Epithelial cell of umbilical artery (primary cell): ENCODE data around the gene MCCD1. TPM values are rescaled to one million over a fixed set of nuclear protein-coding genes. Genes with fewer than 3 reads are reported as not detected.

Experiments
- total RNA-seq: library from RNA; depleted of rRNA; stranded (reverse); fragments of >200 nt; gene quantifications from 2 replicates; pipeline ENCODE4 v1.2.3, GENCODE V29; 2014

The MCCD1 gene
- not detected in 2 replicates for total RNA-seq

DNA sequence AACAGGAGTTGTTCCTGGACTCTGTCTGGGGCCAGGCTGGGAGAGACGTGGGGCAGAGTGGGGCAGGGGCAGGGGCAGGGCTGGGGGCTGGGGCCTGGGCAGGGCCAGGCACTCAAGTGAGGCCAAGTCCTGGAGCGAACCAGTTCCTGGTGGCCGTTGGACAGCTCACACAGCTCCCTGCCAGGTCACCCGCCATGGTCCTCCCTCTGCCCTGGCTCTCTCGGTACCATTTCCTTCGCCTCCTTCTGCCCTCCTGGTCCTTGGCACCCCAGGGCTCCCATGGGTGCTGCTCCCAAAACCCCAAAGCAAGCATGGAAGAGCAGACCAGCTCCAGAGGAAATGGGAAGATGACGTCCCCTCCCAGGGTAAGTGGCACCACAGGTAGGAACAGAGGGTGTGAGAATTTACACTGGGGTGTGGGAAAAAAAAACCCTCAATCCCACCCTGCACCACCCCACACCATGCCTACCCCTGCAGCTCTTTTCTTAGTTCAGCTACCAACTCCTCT lies at the start of gene MCCD1:
Gene MCCD1, plus strand, starts transcription at position 142 of the 508 bp plus-strand sequence. Its CDS starts 53 bp downstream, at position 195.

GRCh38 chr6:31497531-31498476 lies 31.0 kb upstream of the MCCD1 start, which contains the start of gene MICB:
TSS of gene MICB (plus strand) at chr6:31498145. CDS start at chr6:31498194, 49 bp downstream.

GRCh38 chr6:31541658-31542521 lies 13.1 kb downstream of the MCCD1 start, which contains the start of gene DDX39B:
TSS of gene DDX39B (minus strand) at chr6:31542003. CDS start at chr6:31540532, 1,471 bp downstream.

DNA sequence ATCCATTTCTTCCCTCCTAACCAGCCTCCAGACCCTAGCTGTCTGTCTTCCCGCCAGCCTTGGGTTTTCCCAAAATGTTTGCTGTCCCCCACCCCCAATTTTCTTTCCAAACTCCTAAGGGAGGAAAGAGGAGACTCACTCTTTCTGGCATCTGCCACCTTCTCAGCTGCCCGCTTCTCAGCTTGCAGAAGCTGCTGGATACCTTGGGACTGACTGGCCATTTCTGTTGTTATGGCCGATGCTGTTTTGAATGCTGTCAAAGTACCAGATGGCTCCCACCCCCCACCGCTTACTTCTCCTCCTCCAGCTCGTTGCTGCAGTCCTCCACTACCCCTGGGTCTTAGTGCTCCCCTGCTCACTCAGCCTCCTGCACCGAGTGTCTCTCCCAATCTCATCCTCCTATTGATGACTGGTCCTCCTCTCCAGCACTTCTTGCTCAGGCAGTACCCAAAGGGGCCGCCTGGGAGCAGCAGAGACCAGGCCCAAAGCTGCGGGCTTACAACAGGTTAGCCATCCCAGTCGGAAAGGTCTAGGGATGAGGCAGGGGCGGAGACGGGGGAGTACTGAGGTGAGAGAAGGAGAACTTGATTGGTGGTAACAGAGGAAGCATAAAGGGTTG lies 17.7 kb downstream of the MCCD1 start, which contains the start of gene ATP6V1G2:
Gene ATP6V1G2, minus strand, starts transcription at position 270 of the 619 bp plus-strand sequence. Its CDS starts 49 bp downstream, at position 221.

GRCh38 chr6:31546958-31547726 lies 18.4 kb downstream of the MCCD1 start, which contains the start of gene NFKBIL1:
TSS of gene NFKBIL1 (plus strand) at chr6:31547608. CDS start at chr6:31547695, 87 bp downstream.

GRCh38 chr6:31572041-31572911 lies 43.5 kb downstream of the MCCD1 start, which contains the start of gene LTA:
TSS of gene LTA (plus strand) at chr6:31572289. CDS start at chr6:31572743, 454 bp downstream.

GRCh38 chr6:31575335-31575901 lies 46.7 kb downstream of the MCCD1 start, which contains the start of gene TNF:
TSS of gene TNF (plus strand) at chr6:31575565. CDS start at chr6:31575742, 177 bp downstream.

Other genes starting within 250 kb of the MCCD1 start
- gene HLA-B, start 171.8 kb upstream of the MCCD1 start, total RNA-seq = 42.2 and 164 TPM in 2 replicates
- gene MICA, start 125.4 kb upstream of the MCCD1 start, total RNA-seq = 37.1 and 59.1 TPM in 2 replicates
- 23.4 and 50.3 TPM in 2 replicates for gene MICB, start 30.8 kb upstream of the MCCD1 start, total RNA-seq
- gene DDX39B, start 13.0 kb downstream of the MCCD1 start, total RNA-seq = 354 and 456 TPM in 2 replicates
- gene ATP6V1G2, start 17.6 kb downstream of the MCCD1 start, total RNA-seq = 0.97 and 2.0 TPM in 2 replicates
- gene NFKBIL1, start 18.6 kb downstream of the MCCD1 start, total RNA-seq = 25.3 and 26.9 TPM in 2 replicates
- not detected in 2 replicates for gene LTA, start 43.3 kb downstream of the MCCD1 start, total RNA-seq
- gene TNF, start 46.6 kb downstream of the MCCD1 start, total RNA-seq = under 0.01 TPM in 1 of 2 replicates, not detected in the other
- 3.2 and 6.7 TPM in 2 replicates for gene LTB, start 53.5 kb downstream of the MCCD1 start, total RNA-seq
- 0.32 TPM in 1 of 2 replicates, not detected in the other for gene LST1, start 57.3 kb downstream of the MCCD1 start, total RNA-seq
- not detected in 2 replicates for gene NCR3, start 64.0 kb downstream of the MCCD1 start, total RNA-seq
- gene AIF1, start 86.3 kb downstream of the MCCD1 start, total RNA-seq = not detected in 2 replicates
- gene PRRC2A, start 91.8 kb downstream of the MCCD1 start, total RNA-seq = 22.2 and 24.0 TPM in 2 replicates
- gene BAG6, start 123.7 kb downstream of the MCCD1 start, total RNA-seq = 90.4 and 110 TPM in 2 replicates
- 0.30 TPM in 1 of 2 replicates, not detected in the other for gene APOM, start 126.9 kb downstream of the MCCD1 start, total RNA-seq
- gene C6orf47, start 131.8 kb downstream of the MCCD1 start, total RNA-seq = 18.8 and 21.1 TPM in 2 replicates
- gene GPANK1, start 136.0 kb downstream of the MCCD1 start, total RNA-seq = 10.2 and 10.7 TPM in 2 replicates
- gene CSNK2B, start 137.1 kb downstream of the MCCD1 start, total RNA-seq = 84.3 and 95.2 TPM in 2 replicates
- 0.97 and 1.7 TPM in 2 replicates for gene LY6G5B, start 141.0 kb downstream of the MCCD1 start, total RNA-seq
- under 0.01 and 2.7 TPM in 2 replicates for gene LY6G5C, start 152.1 kb downstream of the MCCD1 start, total RNA-seq
- gene ABHD16A, start 174.4 kb downstream of the MCCD1 start, total RNA-seq = 41.3 and 51.1 TPM in 2 replicates
- gene LY6G6F, start 177.9 kb downstream of the MCCD1 start, total RNA-seq = not detected in 2 replicates
- gene LY6G6D, start 186.4 kb downstream of the MCCD1 start, total RNA-seq = not detected in 2 replicates
- not detected in 2 replicates for gene LY6G6C, start 192.8 kb downstream of the MCCD1 start, total RNA-seq
- gene MPIG6B, start 194.4 kb downstream of the MCCD1 start, total RNA-seq = not detected in 2 replicates
- gene DDAH2, start 200.3 kb downstream of the MCCD1 start, total RNA-seq = 68.5 and 79.6 TPM in 2 replicates
- gene CLIC1, start 207.6 kb downstream of the MCCD1 start, total RNA-seq = 865 and 1,138 TPM in 2 replicates
- gene MSH5, start 211.0 kb downstream of the MCCD1 start, total RNA-seq = 7.1 and 7.9 TPM in 2 replicates
- gene SAPCD1, start 233.7 kb downstream of the MCCD1 start, total RNA-seq = 0.65 TPM in 1 of 2 replicates, not detected in the other
- gene VWA7, start 248.4 kb downstream of the MCCD1 start, total RNA-seq = not detected in 2 replicates